ENCODE results near the gene LAIR1. TPM values are rescaled to one million over a fixed set of nuclear protein-coding genes. Genes with fewer than 3 reads are reported as not detected.

Gene LAIR1
- total RNA-seq, 4 donors from 2014 or later, result 7.6 to 23.4 (median 13.0) TPM

DNA sequence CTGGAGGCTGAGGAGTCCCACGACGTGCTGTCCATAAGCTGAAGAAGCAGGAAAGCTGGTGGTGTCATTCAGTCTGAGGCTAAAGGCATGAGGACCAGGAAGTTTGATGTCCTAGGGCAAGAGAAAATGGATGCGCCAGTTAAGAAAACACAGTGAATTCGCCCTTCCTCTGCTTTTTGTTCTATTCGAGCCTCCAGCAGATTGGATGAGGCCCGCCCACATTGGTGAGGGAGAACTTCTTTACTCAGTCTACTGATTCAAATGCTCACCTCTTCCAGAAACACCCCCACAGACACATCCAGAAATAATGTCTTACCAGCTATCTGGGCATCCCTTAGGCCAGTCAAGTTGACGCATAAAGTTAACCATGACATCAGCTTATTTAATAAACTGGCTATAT, 43.0 kb upstream of the LAIR1 start:
- no peaks in the 10 kb centered on the region for H3K36me3 ChIP-seq
- H3K27ac ChIP-seq (replicated peaks in 1 of 4), result no peak overlapping the region
- intact Hi-C loops (cut with DNase I), result no loop called here
- DNase-seq (ENCODE audit: extremely low spot score), result no peak
- H3K9me3 ChIP-seq, result no peaks in the 10 kb centered on the region
- H3K4me1 ChIP-seq, result no peaks in the 10 kb centered on the region
- peaks cover 0 to 34% (median 0%) of the 10 kb centered on the region in 4 donors for H3K27me3 ChIP-seq
- no peak overlapping the region for H3K4me3 ChIP-seq
- no peak for TF ChIP-seq EP300 (IDR thresholded peaks at IDR 0.05)
- TF ChIP-seq, protein P1, sequence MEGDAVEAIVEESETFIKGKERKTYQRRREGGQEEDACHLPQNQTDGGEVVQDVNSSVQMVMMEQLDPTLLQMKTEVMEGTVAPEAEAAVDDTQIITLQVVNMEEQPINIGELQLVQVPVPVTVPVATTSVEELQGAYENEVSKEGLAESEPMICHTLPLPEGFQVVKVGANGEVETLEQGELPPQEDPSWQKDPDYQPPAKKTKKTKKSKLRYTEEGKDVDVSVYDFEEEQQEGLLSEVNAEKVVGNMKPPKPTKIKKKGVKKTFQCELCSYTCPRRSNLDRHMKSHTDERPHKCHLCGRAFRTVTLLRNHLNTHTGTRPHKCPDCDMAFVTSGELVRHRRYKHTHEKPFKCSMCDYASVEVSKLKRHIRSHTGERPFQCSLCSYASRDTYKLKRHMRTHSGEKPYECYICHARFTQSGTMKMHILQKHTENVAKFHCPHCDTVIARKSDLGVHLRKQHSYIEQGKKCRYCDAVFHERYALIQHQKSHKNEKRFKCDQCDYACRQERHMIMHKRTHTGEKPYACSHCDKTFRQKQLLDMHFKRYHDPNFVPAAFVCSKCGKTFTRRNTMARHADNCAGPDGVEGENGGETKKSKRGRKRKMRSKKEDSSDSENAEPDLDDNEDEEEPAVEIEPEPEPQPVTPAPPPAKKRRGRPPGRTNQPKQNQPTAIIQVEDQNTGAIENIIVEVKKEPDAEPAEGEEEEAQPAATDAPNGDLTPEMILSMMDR (IDR thresholded peaks at IDR 0.05), result no peak
- no peak for TF ChIP-seq POLR2A (IDR thresholded peaks at IDR 0.05; ENCODE audit: low read depth)
- no peak for TF ChIP-seq POLR2AphosphoS5 (IDR thresholded peaks at IDR 0.05)
- WGBS, result 91% methylated on average over 7 of the region's 7 CpGs

DNA sequence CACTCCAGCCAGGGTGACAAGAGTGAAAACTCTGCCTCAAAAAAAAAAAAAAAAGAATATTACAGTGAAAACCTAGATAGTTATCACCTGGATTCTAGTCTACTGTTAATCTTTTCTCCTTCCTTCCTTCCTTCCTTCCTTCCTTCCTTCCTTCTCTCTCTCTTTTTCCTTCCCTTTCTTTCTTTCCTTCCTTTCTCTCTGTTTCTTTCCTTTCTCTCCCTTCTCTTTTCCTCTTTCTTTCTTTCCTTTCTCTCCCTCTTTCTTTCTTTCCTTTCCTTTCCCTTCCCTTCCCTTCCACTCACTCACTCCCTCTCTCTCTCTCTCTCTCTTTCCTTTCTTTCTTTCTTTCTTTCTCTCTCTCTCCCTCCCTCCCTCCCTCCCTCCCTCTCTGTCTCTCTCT, 40.9 kb upstream of the LAIR1 start:
- no peak overlapping the region for H3K27ac ChIP-seq (replicated peaks in 1 of 4)
- intact Hi-C loops (cut with DNase I), result no loop called here
- H3K4me1 ChIP-seq, result no peaks in the 10 kb centered on the region
- no peak overlapping the region for H3K4me3 ChIP-seq
- DNase-seq (ENCODE audit: extremely low spot score), result no peak
- TF ChIP-seq POLR2A (IDR thresholded peaks at IDR 0.05; ENCODE audit: low read depth) (no peak), POLR2AphosphoS5 (IDR thresholded peaks at IDR 0.05) (no peak), EP300 (IDR thresholded peaks at IDR 0.05) (no peak)
- TF ChIP-seq, protein P1 (IDR thresholded peaks at IDR 0.05), result no peak
- no peaks in the 10 kb centered on the region for H3K9me3 ChIP-seq
- peaks cover 0 to 22% (median 0%) of the 10 kb centered on the region in 4 donors for H3K27me3 ChIP-seq
- H3K36me3 ChIP-seq, result no peaks in the 10 kb centered on the region

DNA sequence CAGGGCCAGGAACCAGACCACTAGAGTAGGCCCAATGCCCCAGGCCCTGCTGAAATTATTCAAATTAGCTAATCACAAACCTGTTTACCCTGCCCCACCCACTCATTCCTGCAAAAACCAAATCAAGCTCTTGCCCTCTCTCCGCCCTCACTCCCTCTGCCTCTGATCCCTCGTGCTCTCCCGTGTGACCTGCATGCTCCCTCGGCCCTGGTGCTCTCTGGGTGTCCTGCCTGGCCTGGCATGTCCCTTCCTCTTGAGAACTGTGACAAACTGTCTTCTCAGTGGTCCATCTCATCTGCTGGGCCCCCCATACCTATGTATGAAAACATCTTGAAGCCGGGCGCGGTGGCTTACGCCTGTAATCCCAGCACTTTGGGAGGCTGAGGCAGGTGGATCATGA, 38.3 kb upstream of the LAIR1 start:
- no peaks in the 10 kb centered on the region for H3K36me3 ChIP-seq
- H3K4me1 ChIP-seq, result no peaks in the 10 kb centered on the region
- WGBS, result 87% methylated on average over 8 of the region's 8 CpGs
- peaks cover 0 to 24% (median 0%) of the 10 kb centered on the region in 4 donors for H3K27me3 ChIP-seq
- intact Hi-C loops (cut with DNase I), result no loop called here
- no peak overlapping the region for H3K27ac ChIP-seq (replicated peaks in 1 of 4)
- TF ChIP-seq POLR2A (IDR thresholded peaks at IDR 0.05; ENCODE audit: low read depth) (no peak), EP300 (IDR thresholded peaks at IDR 0.05) (no peak), POLR2AphosphoS5 (IDR thresholded peaks at IDR 0.05) (no peak)
- TF ChIP-seq, protein P1 (IDR thresholded peaks at IDR 0.05), result no peak
- no peaks in the 10 kb centered on the region for H3K9me3 ChIP-seq
- no peak for DNase-seq (ENCODE audit: extremely low spot score)
- H3K4me3 ChIP-seq, result no peak overlapping the region

DNA sequence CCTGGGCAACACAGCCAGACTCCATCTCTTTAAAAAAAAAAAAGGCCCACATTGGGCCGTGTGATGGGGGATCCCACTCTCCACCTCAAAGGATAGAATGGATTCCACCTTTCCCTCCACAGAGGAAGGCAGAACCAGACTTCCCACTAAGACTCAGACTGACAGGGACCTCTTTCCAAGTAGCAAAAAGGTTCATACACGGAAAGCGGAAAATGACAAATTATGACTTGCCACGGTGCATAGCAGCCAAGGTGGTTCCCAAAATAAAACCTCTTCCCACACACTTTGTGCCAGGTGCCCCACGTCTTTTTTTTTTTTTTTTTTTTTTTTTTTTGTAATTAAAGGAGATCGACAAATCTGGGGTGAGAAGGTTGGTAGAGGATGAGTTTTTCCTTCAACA, 36.2 kb upstream of the LAIR1 start:
- H3K4me1 ChIP-seq, result no peaks in the 10 kb centered on the region
- TF ChIP-seq EP300 (IDR thresholded peaks at IDR 0.05), result no peak
- TF ChIP-seq, protein P1 (IDR thresholded peaks at IDR 0.05), result no peak
- no peak for TF ChIP-seq POLR2AphosphoS5 (IDR thresholded peaks at IDR 0.05)
- intact Hi-C loops (cut with DNase I), result no loop called here
- peaks cover 0 to 31% (median 0%) of the 10 kb centered on the region in 4 donors for H3K27me3 ChIP-seq
- no peak overlapping the region for H3K27ac ChIP-seq (replicated peaks in 1 of 4)
- WGBS, result 74% methylated on average over 6 of the region's 6 CpGs
- DNase-seq (ENCODE audit: extremely low spot score), result no peak
- no peaks in the 10 kb centered on the region for H3K36me3 ChIP-seq
- H3K9me3 ChIP-seq, result no peaks in the 10 kb centered on the region
- no peak overlapping the region for H3K4me3 ChIP-seq

DNA sequence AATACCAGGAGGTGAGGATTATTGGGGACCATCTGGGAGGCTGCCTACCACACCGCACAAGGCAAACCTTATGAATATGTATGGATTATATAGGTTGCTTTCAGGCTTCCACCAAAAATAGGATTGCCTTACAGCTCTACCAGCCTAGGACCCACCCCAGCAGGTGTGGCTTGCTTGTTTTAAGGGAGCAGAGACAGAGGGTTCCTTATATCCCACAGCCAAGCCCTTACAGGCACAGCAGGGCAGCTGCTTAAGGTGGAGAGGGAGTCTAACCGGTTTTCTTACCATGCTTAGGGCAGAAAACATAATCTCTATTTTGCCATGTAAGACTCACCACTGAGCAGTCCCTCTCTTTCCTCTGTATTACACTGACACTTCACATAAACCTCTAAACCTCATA, 34.5 kb upstream of the LAIR1 start:
- Histone ChIP-seq H3K9me3 (no peaks in the 10 kb centered on the region), H3K27ac (replicated peaks in 1 of 4) (no peak overlapping the region), H3K27me3 (peaks cover 0 to 39% (median 0%) of the 10 kb centered on the region in 4 donors), H3K36me3 (no peaks in the 10 kb centered on the region), H3K4me1 (no peaks in the 10 kb centered on the region), H3K4me3 (no peak overlapping the region)
- no peak for DNase-seq (ENCODE audit: extremely low spot score)
- TF ChIP-seq POLR2AphosphoS5 (IDR thresholded peaks at IDR 0.05), result no peak
- no peak for TF ChIP-seq EP300 (IDR thresholded peaks at IDR 0.05)
- TF ChIP-seq, protein P1 (IDR thresholded peaks at IDR 0.05), result no peak
- no peak for TF ChIP-seq POLR2A (IDR thresholded peaks at IDR 0.05; ENCODE audit: low read depth)
- WGBS, result 67% methylated on average over 2 of the region's 2 CpGs
- intact Hi-C loops (cut with DNase I), result no loop called here
